ENCODE measurements around the gene JAK3. TPM values are rescaled to one million over a fixed set of nuclear protein-coding genes. Genes with fewer than 3 reads are reported as not detected.
A peak's percentile ranks its signal among the peaks of the same experiment; 100 is the strongest.

Gene JAK3
- total and polyA plus RNA-seq, 2 of the 13 experiments (the other 11 are each of a cell fraction or from before 2014, with no cell fraction given) = 3.4 to 18.6 TPM

- TF ChIP-seq ELF4 (CRISPR knock-in tag; IDR thresholded peaks at IDR 0.05; ENCODE audit: borderline replicate concordance) (no peak), ZNF629 (CRISPR knock-in tag; conservative IDR thresholded peaks at IDR 0.05) (no peak), PAWR (CRISPR knock-in tag; IDR thresholded peaks at IDR 0.05; ENCODE audit: borderline replicate concordance) (no peak), CBX5 (CRISPR knock-in tag; IDR thresholded peaks at IDR 0.05; ENCODE audit: borderline replicate concordance) (no peak), ZNF687 (CRISPR knock-in tag; IDR thresholded peaks at IDR 0.05) (peak; percentile 35), ZNF552 (CRISPR knock-in tag; IDR thresholded peaks at IDR 0.05; ENCODE audit: borderline replicate concordance) (no peak), ATF4 (CRISPR knock-in tag; IDR thresholded peaks at IDR 0.05) (no peak), ZBTB34 (CRISPR knock-in tag; IDR thresholded peaks at IDR 0.05) (no peak), TCF7L2 (IDR thresholded peaks at IDR 0.05; ENCODE audit: low read depth, low read length) (no peak), ZNF280D (CRISPR knock-in tag; IDR thresholded peaks at IDR 0.05) (no peak), KMT2B (CRISPR knock-in tag; IDR thresholded peaks at IDR 0.05) (no peak), U2AF2 (IDR thresholded peaks at IDR 0.05; ENCODE audit: low read depth, low read length) (no peak), ZNF839 (CRISPR knock-in tag; IDR thresholded peaks at IDR 0.05; ENCODE audit: borderline replicate concordance) (0 out of 2 replicates have a peak, but pooled peaks have one; percentile 49), CEBPB (IDR thresholded peaks at IDR 0.05; ENCODE audit: borderline replicate concordance, low read depth, low read length) (no peak), ZNF841 (CRISPR knock-in tag; IDR thresholded peaks at IDR 0.05; ENCODE audit: borderline replicate concordance) (no peak), POLR2G (IDR thresholded peaks at IDR 0.05; ENCODE audit: low read depth, low read length) (peak; percentile 85), ZNF263 (CRISPR knock-in tag; IDR thresholded peaks at IDR 0.05) (no peak), KDM2A (CRISPR knock-in tag; IDR thresholded peaks at IDR 0.05; ENCODE audit: borderline replicate concordance, low read depth) (peak; percentile 70), RBM39 (IDR thresholded peaks at IDR 0.05; ENCODE audit: low read depth, low read length, poor library complexity, severe bottlenecking) (no peak)
Observed at GRCh38 chr19:17865364-17866311, 17.9 kb upstream of the JAK3 start (continued).
